Measurements from ENCODE around the gene LMNTD1.
A peak's percentile ranks its signal among the peaks of the same experiment; 100 is the strongest.

The LMNTD1 gene

DNA sequence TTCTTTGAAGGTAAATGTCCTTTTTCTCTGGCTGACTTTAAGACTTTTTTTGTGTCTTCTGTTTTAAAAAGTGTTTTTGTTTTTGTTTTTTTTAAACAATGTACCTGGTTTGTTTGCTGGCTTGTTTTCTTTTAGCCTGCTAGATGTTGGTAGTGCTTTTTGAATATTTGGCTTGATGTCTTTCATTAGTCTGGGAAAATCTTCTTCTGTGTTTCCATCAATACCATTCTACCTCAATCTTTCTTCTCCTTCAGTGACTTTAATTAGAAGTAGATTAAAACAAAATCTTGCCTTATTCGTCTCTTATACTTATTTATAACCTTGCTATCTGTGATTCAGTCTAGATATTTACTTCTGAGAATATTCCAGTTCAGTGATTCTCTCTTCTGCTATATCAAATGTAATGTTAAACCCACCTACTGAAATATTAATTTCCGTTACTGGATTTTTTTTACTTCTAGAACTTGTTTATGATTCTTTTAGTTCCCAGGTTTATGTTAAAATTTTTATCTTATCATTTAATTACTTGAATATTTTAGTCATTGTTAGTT is 21.5 kb downstream of the LMNTD1 start:
- in situ Hi-C loops (cut with HindIII; ENCODE audit: low sequenced_read_pairs): no loop called here
- H3K4me3 ChIP-seq (ENCODE audit: low read depth, low read length): no peak overlapping the region
- TF ChIP-seq, protein P1, sequence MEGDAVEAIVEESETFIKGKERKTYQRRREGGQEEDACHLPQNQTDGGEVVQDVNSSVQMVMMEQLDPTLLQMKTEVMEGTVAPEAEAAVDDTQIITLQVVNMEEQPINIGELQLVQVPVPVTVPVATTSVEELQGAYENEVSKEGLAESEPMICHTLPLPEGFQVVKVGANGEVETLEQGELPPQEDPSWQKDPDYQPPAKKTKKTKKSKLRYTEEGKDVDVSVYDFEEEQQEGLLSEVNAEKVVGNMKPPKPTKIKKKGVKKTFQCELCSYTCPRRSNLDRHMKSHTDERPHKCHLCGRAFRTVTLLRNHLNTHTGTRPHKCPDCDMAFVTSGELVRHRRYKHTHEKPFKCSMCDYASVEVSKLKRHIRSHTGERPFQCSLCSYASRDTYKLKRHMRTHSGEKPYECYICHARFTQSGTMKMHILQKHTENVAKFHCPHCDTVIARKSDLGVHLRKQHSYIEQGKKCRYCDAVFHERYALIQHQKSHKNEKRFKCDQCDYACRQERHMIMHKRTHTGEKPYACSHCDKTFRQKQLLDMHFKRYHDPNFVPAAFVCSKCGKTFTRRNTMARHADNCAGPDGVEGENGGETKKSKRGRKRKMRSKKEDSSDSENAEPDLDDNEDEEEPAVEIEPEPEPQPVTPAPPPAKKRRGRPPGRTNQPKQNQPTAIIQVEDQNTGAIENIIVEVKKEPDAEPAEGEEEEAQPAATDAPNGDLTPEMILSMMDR (IDR thresholded peaks at IDR 0.05; ENCODE audit: low read depth, low read length): no peak
- no peak for DNase-seq (ENCODE audit: low read depth, low spot score)

DNA sequence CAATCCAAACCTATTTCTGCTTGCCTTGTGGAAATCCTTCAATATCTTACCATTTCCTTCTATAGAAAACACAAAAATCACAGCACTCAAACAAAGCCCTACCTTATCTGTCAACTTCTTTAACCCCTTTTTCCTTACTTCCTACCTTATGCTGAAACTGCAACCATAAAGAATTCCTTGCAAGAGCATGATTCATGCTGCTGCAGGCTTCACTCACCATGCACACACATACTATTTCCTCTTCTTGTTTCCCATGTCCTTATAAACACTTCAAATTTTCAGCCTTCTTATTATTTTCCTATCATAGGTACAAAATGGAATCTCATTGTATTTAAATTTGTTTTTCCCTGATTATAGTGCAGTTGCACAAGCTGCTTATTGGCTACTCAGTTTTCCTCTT is 23.3 kb downstream of the LMNTD1 start:
- peak; percentile 40 for DNase-seq (ENCODE audit: low read depth, low spot score)
- in situ Hi-C loops (cut with HindIII; ENCODE audit: low sequenced_read_pairs): no loop called here
- TF ChIP-seq, protein P1 (IDR thresholded peaks at IDR 0.05; ENCODE audit: low read depth, low read length): no peak

DNA sequence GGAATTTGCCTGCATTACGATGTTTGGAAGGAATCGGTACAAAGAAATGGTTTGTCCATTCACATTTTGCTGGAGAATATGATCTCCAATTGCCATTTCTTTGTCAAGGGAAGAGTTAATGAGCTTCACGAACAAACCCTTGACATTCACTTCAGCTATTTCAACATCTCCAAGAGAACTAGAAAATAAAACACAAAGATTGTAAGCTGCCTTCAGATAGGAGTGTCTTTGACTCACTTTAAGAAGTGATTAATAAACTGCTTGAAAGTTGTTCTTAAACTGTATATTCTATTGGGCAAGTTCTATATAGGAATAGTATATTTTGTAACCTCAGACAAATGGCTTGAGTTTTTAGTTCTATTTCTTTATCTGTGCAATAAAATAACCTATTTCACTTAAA is 26.3 kb downstream of the LMNTD1 start:
- DNase-seq (ENCODE audit: low read depth, low spot score): no peak
- H3K4me3 ChIP-seq (ENCODE audit: low read depth, low read length): no peak overlapping the region
- TF ChIP-seq, protein P1 (IDR thresholded peaks at IDR 0.05; ENCODE audit: low read depth, low read length): no peak
- in situ Hi-C loops (cut with HindIII; ENCODE audit: low sequenced_read_pairs): no loop called here

More for the DNA sequence above, 23.3 kb downstream of the LMNTD1 start:
- H3K4me3 ChIP-seq (ENCODE audit: low read depth, low read length): no peak overlapping the region

DNA sequence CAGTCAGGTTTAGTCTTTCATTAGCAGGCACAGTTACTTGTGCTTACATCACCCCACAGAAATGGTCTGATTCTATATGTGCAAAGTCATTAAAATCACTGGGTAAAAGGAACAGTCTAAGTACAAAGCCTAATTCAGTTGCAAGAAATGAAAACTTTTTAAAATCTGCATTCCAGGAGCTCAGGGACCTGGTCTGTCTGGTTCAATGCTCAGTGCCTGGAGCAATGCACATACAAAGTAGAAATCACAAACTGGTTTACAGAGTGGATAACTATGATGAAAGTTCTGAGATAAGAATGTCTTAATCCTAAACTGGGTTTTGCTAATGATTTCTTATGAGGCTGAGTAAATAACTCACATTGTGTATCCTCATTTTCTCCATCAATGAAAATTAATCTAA is 28.7 kb downstream of the LMNTD1 start:
- H3K4me3 ChIP-seq (ENCODE audit: low read depth, low read length): no peak overlapping the region
- DNase-seq (ENCODE audit: low read depth, low spot score): no peak
- in situ Hi-C loops (cut with HindIII; ENCODE audit: low sequenced_read_pairs): no loop called here
- TF ChIP-seq, protein P1 (IDR thresholded peaks at IDR 0.05; ENCODE audit: low read depth, low read length): no peak

DNA sequence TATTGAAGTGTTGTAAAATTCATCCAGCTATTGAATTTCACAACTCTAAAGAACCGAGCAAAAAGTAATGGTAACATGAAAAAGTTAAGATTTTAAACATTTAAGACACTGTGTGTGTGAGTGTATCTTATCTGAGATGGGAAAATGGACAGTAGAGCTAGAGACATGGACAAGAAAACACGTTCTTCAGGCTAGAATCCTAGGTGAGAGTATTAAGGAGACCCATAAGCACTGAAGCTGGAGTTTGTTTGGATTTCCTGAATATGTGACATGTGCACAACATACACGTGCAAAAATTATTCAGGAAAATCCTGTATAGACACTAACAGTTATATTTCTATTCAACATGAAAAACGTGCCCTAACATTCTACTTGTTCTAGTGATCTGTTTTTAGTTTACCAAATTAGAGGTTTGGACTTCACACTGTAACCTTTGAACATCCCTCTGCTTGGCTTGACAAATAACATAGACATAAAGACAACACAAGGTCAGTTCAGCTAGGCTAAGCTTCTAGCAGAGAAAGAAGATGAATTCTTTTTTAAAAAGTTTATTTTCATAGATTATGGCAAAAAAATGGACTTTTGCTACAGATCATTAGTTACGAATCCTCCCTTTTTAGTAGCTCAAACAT is 31.3 kb downstream of the LMNTD1 start:
- H3K4me3 ChIP-seq (ENCODE audit: low read depth, low read length): no peak overlapping the region
- in situ Hi-C loops (cut with HindIII; ENCODE audit: low sequenced_read_pairs): no loop called here
- no peak for DNase-seq (ENCODE audit: low read depth, low spot score)
- TF ChIP-seq, protein P1 (IDR thresholded peaks at IDR 0.05; ENCODE audit: low read depth, low read length): no peak

DNA sequence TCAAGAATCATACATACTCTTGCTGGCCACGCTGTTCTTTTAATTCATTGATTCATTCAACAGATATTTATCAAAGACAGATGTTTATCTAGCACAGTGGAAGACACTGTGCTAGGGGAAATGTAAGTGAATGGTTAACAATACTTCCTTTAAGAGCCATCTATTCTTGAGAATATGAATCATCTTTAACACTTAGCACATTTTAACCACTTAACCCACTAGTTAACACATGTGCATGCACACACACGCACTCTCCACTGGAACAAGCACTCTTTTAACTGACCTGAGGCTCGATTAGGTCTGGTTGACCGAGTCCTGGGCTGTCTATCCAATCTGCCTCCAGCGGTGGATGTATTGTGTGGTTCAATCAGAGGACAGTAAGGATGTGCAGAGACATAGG is 34.6 kb downstream of the LMNTD1 start:
- in situ Hi-C loops (cut with HindIII; ENCODE audit: low sequenced_read_pairs): no loop called here
- TF ChIP-seq, protein P1 (IDR thresholded peaks at IDR 0.05; ENCODE audit: low read depth, low read length): no peak
- peak; percentile 43 for DNase-seq (ENCODE audit: low read depth, low spot score)
- no peak overlapping the region for H3K4me3 ChIP-seq (ENCODE audit: low read depth, low read length)
